ENCODE data around the gene FAM187B.
"Not testable (repeated sequence)": the region's sequence is repeated elsewhere in the genome, so short reads cannot be mapped to it uniquely, and the experiment has no call there.

Gene FAM187B

GRCh38 chr19:35261356-35262100 lies 33.0 kb upstream of the FAM187B start:
- DNase-seq = no peak

GRCh38 chr19:35260694-35261304 lies 32.3 kb upstream of the FAM187B start:
- DNase-seq = no peak

- DNase-seq = no peak
Measured at GRCh38 chr19:35257113-35257461, 28.5 kb upstream of the FAM187B start.

GRCh38 chr19:35256566-35256965 lies 28.0 kb upstream of the FAM187B start:
- no peak for DNase-seq

GRCh38 chr19:35254341-35255297 lies 26.1 kb upstream of the FAM187B start:
- no peak for DNase-seq

- no peak for DNase-seq
Measured at GRCh38 chr19:35253316-35254286, 25.1 kb upstream of the FAM187B start.

- DNase-seq = no peak
Measured at GRCh38 chr19:35251456-35251855, 22.9 kb upstream of the FAM187B start.

GRCh38 chr19:35249848-35250711 lies 21.5 kb upstream of the FAM187B start:
- DNase-seq = no peak

- DNase-seq = no peak
Measured at GRCh38 chr19:35249146-35249847, 20.8 kb upstream of the FAM187B start.

GRCh38 chr19:35248310-35249145 lies 20.0 kb upstream of the FAM187B start, which contains the start of gene LSR:
Gene LSR, plus strand, starts transcription at chr19:35249002. Its CDS starts 21 bp downstream, at chr19:35249023.
- peak; percentile 75 for DNase-seq

GRCh38 chr19:35247526-35248309 lies 19.2 kb upstream of the FAM187B start:
- DNase-seq = peak; percentile 88

GRCh38 chr19:35246466-35247092 lies 18.0 kb upstream of the FAM187B start:
- DNase-seq = no peak

- DNase-seq = no peak
Measured at GRCh38 chr19:35241417-35241816, 12.9 kb upstream of the FAM187B start.

- DNase-seq = no peak
Measured at GRCh38 chr19:35240327-35240726, 11.8 kb upstream of the FAM187B start.

GRCh38 chr19:35239597-35239996 lies 11.1 kb upstream of the FAM187B start:
- not testable (repeated sequence) for DNase-seq

GRCh38 chr19:35236638-35237400 lies 8.3 kb upstream of the FAM187B start:
- DNase-seq = no peak

GRCh38 chr19:35232912-35233311 lies 4.4 kb upstream of the FAM187B start:
- DNase-seq = no peak
